ENCODE measurements around the gene SLC25A2.
A peak's percentile ranks its signal among the peaks of the same experiment; 100 is the strongest.
"Not testable (repeated sequence)": the region's sequence is repeated elsewhere in the genome, so short reads cannot be mapped to it uniquely, and the experiment has no call there.

The SLC25A2 gene

DNA sequence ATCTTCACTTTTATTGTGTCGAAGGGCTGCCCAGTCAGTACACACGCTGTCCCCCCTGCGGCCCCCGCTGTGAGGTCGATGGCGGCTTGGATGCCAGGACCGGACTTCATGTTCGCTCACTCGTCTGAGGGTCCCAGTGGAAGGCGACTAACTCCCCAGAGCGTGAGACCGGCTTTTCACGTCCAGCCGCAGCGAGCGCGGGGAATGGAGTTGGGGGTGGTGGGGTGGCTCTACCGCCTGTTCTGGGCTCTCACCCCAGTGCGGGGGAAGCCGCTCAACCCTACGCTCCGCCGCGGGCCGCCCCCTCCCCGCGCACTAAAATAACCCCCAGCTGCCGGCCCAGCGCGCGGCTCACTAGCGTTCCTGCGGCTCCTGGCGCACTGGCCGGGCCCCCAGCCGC lies at the start of gene SLC25A2:
TSS of gene SLC25A2 (minus strand) at position 294 of the 400 bp plus-strand sequence. CDS start at position 110, 184 bp downstream.
- no peak for DNase-seq

DNA sequence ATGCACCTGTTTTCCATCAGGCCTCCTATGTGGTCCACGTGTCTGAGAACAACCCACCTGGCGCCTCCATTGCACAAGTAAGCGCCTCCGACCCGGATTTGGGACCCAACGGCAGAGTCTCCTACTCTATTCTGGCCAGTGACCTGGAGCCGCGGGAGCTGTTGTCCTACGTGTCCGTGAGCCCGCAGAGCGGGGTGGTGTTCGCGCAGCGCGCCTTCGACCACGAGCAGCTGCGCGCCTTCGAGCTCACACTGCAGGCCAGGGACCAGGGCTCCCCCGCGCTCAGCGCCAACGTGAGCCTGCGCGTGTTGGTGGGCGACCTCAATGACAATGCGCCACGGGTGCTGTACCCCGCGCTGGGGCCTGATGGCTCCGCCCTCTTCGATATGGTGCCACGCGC lies 47.7 kb upstream of the SLC25A2 start:
- no peak for DNase-seq

- no peak for DNase-seq
These were observed 46.2 kb upstream of the SLC25A2 start, which contains the start of gene PCDHGB1 for GRCh38 chr5:141349917-141350619. Gene PCDHGB1 (plus strand): TSS chr5:141350099. CDS start chr5:141350261, 162 bp downstream.

GRCh38 chr5:141346017-141346416 lies 42.2 kb upstream of the SLC25A2 start:
- DNase-seq = not testable (repeated sequence)

DNA sequence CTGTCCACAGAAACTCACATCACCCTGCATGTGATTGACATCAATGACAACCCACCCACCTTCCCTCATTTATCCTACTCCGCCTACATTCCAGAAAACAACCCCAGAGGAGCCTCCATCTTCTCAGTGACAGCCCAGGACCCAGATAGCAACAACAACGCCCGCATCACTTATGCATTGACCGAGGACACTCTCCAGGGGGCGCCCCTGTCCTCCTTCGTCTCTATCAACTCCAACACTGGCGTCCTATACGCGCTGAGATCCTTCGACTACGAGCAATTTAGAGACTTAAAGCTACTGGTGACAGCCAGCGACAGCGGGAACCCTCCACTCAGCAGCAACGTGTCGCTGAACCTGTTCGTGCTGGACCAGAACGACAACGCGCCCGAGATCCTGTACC lies 41.5 kb upstream of the SLC25A2 start:
- no peak for DNase-seq

GRCh38 chr5:141343953-141344463 lies 40.2 kb upstream of the SLC25A2 start:
- no peak for DNase-seq

- no peak for DNase-seq
These were observed 39.5 kb upstream of the SLC25A2 start, which contains the start of gene PCDHGA3 for GRCh38 chr5:141343242-141343952. Gene PCDHGA3 (plus strand): TSS chr5:141343829. CDS start chr5:141344034, 205 bp downstream.

DNA sequence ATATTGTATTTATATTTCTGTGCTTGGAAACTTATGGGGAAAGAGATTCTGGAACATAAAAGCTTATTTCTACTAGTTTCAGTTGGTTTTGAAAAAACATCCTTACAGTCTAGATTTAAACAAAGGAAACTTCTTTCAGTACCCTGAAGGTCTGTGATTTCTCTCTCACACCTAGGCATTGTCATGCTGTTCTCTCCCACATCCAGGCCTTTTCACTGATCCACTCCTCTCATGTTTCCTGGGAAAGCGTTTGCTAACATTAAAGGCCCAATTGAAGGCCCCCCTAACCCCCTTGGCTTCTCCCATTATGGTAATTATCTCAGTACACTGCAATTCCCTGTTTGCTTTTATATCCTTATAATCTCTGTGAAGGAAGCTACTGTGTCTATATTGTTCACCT lies 38.9 kb upstream of the SLC25A2 start:
- DNase-seq = no peak

GRCh38 chr5:141340781-141341354 lies 37.0 kb upstream of the SLC25A2 start:
- not testable (repeated sequence) for DNase-seq

GRCh38 chr5:141338538-141339306 lies 34.9 kb upstream of the SLC25A2 start, which contains the start of gene PCDHGA2:
Gene PCDHGA2 (plus strand): TSS chr5:141338760.
- DNase-seq = no peak

GRCh38 chr5:141332571-141332970 lies 28.7 kb upstream of the SLC25A2 start:
- not testable (repeated sequence) for DNase-seq

- DNase-seq = no peak
These were observed 26.6 kb upstream of the SLC25A2 start, which contains the start of gene PCDHGA1 for GRCh38 chr5:141330299-141331080. Gene PCDHGA1 (plus strand): TSS chr5:141330514.

DNA sequence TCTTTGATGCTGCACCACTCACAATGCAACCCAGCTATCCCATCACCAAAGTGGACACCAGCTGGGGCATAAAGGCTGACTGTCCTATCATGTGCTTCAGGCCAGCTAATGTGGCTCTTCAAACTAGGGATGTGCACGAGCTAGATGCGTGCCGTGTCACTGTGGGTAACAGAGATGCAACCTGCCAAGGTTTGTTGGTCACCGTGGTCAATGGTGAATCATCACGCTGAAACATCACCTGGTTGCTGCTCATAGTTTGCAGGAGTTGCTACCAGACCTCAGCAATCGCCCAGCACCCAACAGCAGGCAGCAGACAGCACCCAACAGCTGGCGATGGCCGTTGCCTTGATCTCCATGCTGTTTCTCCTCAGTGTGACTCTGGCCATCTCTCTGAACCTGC lies 24.4 kb upstream of the SLC25A2 start:
- no peak for DNase-seq

- DNase-seq = peak in 1 of 2 experiments; percentile 48
These were observed 22.4 kb upstream of the SLC25A2 start for GRCh38 chr5:141326088-141326854.

DNA sequence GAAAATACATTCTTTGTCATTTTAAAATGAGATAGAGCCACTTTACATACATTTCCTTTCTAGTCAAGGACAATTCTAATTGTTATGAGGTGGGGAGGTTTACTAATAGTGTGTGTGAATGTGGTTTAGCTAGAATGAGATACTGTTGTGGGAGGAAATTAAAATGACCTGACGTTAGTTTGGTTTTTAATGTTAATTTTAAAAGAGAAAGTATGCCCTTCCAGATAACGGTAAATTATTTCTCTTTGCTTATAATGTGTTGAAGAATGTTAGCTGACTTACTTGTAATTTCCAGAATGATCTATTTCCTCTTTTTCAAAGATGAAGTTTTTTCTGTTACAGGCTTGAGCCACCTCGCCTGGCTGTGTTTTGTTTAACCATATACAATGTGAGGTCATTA lies 18.4 kb upstream of the SLC25A2 start:
- no peak for DNase-seq

GRCh38 chr5:141320225-141321169 lies 16.6 kb upstream of the SLC25A2 start, which contains the start of gene TAF7:
Gene TAF7 (minus strand): TSS chr5:141320784. CDS start chr5:141320044, 740 bp downstream.
- peak; percentile 13 to 51 for DNase-seq

DNA sequence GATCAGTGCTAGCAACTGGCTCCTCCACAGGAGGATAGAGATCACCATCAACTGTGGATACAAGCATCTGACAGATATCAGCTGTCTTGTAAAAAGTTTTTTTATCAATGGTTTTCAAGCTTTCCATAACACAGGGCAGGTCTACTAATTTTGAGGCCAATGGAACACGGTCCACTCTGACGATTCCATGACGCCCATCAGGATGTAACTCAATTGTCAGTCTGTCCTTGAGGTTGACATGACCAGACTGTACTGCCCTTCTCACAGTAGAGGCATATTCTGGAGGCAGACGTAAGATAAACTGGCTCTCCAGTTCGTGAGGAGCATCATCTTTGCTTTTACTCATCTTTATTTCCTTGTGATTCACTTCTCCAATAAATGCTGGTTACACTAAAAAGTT lies 15.8 kb upstream of the SLC25A2 start:
- no peak for DNase-seq

- no peak for DNase-seq
These were observed 15.4 kb upstream of the SLC25A2 start for GRCh38 chr5:141319202-141319601.

DNA sequence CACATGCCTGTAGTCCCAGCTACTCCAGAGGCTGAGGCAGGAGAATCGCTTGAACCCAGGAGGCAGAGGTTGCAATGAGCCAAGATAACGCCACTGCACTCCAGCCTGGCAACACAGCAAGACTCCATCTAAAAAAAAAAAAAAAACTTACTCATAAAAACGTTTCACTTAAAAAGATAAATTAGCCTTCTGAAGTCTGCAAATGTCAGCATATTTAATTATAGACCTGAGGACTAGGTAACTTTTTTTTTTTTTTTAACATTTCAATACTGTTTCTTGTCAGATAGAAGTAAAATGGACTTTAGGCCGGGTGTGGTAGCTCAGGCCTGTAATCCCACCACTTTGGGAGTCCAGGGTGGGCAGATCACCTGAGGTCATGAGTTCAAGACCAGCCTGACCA lies 13.1 kb upstream of the SLC25A2 start:
- not testable (repeated sequence) for DNase-seq

- DNase-seq = no peak
These were observed 9.9 kb upstream of the SLC25A2 start for GRCh38 chr5:141313711-141314110.
